GM08714 (cell line): ENCODE data around the gene MS4A14.
"Not testable (repeated sequence)": the region's sequence is repeated elsewhere in the genome, so short reads cannot be mapped to it uniquely, and the experiment has no call there.

Experiments used
- H3K4me3 ChIP-seq: fragments of 200-500 bp; sonication (Bioruptor generic); 2 replicates; pipeline ENCODE4 v1.5.1; 2014; ENCODE audit warnings: mild to moderate bottlenecking, low read length, inconsistent platforms
- ZNF274 ChIP-seq: IDR thresholded peaks from 2 replicates; pipeline ENCODE4 v1.6.1; 2012; ENCODE audit warnings: mild to moderate bottlenecking, low read depth, low read length

The MS4A14 gene

GRCh38 chr11:60396382-60396781, at the start of gene MS4A14:
Gene MS4A14 (plus strand): TSS chr11:60396459. CDS start chr11:60396579, 120 bp downstream.
- TF ChIP-seq ZNF274: no peak
- H3K4me3 ChIP-seq: no peak within 1 kb of the TSS

GRCh38 chr11:60347084-60347797, 49.0 kb upstream of the MS4A14 start:
- TF ChIP-seq ZNF274: no peak
- H3K4me3 ChIP-seq: no peak overlapping the region

DNA sequence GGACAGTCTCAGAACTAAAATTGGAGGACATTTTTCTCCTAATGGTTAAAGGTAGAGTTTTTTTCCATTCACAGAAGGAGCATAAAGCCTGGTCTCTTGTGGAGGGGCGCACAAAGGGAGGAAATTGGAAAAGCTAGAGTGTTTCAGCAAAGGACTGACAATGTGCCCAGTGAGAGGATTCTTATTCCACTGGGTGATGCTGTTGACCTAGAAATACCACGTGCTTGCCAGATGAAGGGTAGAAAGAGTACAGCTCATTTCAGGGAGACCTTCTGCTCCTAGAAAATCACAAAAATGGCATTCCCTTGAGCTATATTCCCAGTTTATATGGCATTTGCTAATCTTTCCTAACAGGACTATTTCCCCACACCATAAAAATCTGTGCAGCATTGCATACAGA, 48.1 kb upstream of the MS4A14 start:
- no peak overlapping the region for H3K4me3 ChIP-seq
- no peak for TF ChIP-seq ZNF274

DNA sequence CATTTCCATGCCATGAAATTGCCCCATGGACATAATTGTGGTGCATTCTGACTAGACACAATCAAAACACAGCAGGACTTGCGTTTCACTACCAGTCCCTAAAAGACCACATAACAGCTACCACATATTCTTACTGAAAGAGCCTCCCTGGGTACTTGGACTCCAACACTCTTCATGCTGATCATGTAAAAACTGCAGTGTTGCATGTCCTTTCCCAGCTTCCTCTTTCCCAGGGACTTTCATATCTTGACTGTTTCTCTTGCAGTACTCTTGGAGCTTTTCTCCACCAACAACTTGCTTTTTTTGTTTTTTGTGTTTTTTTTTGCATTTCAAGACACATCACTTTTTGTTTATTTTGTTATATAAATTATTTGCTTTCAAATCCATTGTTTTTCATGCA, 46.3 kb upstream of the MS4A14 start:
- no peak for TF ChIP-seq ZNF274
- H3K4me3 ChIP-seq: no peak overlapping the region

- no peak overlapping the region for H3K4me3 ChIP-seq
- no peak for TF ChIP-seq ZNF274
These were observed 38.5 kb upstream of the MS4A14 start for GRCh38 chr11:60357771-60358170.

GRCh38 chr11:60360621-60361020, 35.6 kb upstream of the MS4A14 start:
- no peak overlapping the region for H3K4me3 ChIP-seq
- TF ChIP-seq ZNF274: no peak

GRCh38 chr11:60362241-60362640, 34.0 kb upstream of the MS4A14 start:
- no peak overlapping the region for H3K4me3 ChIP-seq
- TF ChIP-seq ZNF274: no peak

DNA sequence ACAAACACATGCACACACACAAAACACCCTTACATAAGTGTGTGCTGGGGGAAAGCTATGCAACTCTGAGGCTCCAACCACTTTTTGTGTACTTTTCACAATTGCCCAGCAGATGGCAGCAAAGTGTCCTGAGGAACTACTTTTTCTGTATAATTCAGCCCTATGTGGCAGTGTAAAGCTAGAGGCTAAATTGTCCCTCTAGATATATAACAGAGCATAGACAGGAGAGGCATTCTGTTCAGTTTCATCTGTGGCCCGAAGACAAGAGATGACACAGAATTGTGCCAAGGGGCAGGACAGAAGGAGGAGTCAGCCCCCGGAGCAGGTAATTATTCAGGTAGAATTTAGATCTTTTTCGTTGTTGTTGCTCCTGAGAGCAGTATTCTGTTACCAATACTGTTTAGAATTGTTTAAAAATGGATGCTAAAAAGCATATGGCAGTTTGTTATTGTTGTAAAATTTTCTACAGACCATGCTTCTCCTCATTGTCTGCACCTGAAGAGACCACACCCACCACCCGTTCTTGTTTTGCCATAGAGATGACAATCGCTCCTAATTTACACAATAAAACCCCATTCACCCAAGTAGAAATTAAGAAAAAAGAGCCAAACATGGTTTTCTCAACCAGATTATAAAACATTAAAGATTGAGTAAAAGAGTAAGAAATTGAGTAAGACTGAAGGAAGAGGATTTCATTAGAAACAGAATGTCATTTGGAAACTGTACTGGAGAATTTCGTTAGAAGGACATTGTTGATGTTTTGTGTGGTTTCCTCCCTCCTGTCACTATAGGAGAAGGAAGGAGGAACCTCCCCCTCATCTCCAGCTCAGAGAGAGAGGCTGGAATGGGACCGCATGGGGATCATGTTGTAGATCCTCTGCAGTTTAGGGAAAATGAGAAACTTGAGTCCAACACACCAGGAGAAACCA, 32.5 kb upstream of the MS4A14 start:
- peak overlapping the region; percentile 46; the same call in 1 of the 2 replicates for H3K4me3 ChIP-seq
- no peak for TF ChIP-seq ZNF274

- not testable (repeated sequence) for H3K4me3 ChIP-seq
These were observed 29.9 kb upstream of the MS4A14 start for GRCh38 chr11:60366262-60366904.

DNA sequence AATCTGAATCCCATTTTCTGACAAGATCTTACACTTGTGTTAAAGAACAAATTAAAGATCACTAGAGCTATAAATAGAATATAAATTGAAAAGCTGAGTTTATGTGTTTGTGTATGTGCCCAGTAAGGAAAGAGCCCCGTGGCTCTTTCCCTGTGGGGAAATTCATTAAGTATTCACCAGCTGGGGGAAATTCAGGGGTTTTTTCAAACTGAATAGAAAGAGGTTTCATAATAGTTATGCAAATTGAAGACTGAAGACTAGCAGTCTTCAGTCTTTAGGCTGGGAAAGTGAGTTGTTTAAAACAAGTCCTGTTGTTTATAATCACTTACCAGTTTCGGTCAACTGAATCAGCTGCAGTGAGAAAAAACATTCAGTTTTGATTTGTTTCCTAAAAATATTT, 29.2 kb upstream of the MS4A14 start:
- no peak overlapping the region for H3K4me3 ChIP-seq
- no peak for TF ChIP-seq ZNF274

DNA sequence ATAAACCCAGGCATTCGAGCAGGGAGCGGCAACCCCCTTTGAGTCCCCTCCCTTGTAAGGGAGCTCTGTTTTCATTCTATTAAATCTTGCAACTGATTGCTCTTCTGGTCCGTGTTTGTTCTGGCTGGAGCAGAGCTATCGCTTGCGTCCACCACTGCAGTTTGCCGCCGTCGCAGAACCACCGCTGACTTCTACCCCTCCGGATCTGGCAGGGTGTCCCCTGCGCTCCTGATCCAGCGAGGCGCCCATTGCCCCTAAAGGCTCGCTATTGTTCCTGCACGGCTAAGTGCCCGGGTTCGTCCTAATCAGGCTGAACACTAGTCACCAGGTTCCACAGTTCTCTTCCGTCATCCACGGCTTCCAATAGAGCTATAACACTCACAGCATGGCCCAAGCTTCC, 28.4 kb upstream of the MS4A14 start:
- no peak for TF ChIP-seq ZNF274
- H3K4me3 ChIP-seq: no peak overlapping the region

- no peak for TF ChIP-seq ZNF274
These were observed 25.9 kb upstream of the MS4A14 start for GRCh38 chr11:60370252-60370810.

DNA sequence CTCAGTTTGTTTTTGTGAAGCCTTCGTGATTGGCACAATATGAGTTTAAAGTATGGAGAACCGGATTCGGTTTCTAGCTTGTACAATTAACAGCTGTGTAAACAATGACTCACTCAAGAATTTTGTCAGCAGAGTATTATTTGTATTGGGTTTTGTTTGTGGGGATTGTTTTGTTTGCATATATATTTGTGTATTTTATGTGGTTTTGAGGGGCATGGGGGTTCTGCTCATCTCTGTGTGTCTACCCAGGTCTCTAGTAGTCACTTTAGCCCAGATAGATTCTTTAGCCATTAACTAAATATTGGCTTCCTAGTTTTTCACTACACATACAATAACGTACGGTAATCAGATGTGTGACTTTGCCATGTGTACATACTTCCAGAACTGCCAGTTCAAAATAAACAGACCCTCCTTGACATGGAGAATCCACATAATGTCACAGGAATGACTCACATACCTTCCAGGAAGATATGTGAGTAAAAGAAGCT, 25.4 kb upstream of the MS4A14 start:
- no peak overlapping the region for H3K4me3 ChIP-seq
- no peak for TF ChIP-seq ZNF274

More at GRCh38 chr11:60370252-60370810, 25.9 kb upstream of the MS4A14 start:
- H3K4me3 ChIP-seq: no peak overlapping the region

GRCh38 chr11:60371386-60371785, 24.9 kb upstream of the MS4A14 start:
- TF ChIP-seq ZNF274: no peak
- no peak overlapping the region for H3K4me3 ChIP-seq
